Measurements from ENCODE around the gene ZG16. TPM values are rescaled to one million over a fixed set of nuclear protein-coding genes. Genes with fewer than 3 reads are reported as not detected.
A peak's percentile ranks its signal among the peaks of the same experiment; 100 is the strongest.

Gene ZG16
- total RNA-seq, 1 experiment from 2014 or later, result 0.26 TPM

GRCh38 chr16:29815032-29815721 lies 37.1 kb downstream of the ZG16 start:
- peak overlapping the region; percentile 89; the same call in 1 of the 2 replicates for H2AFZ ChIP-seq
- intact Hi-C loops (cut with micrococcal nuclease; ENCODE audit: unreplicated experiment), result loop anchor here (10.0 kb wide), 1 partner anchor 220 kb away; no protein-coding TSS in a partner anchor
- H3K9me3 ChIP-seq (ENCODE audit: insufficient read depth, low read depth), result no peaks in the 10 kb centered on the region
- H3K9me2 ChIP-seq (ENCODE audit: insufficient read depth), result no peaks in the 10 kb centered on the region
- ChIA-PET CTCF (interaction anchor here (0.5 to 1.0 kb wide), 6 partner anchors 10 to 147 kb away, joined by 3 to 6 read pairs (median 3); partner anchors contain the start of genes KIF22, SEZ6L2 and TMEM219), POLR2A (ENCODE audit: unreplicated experiment) (interaction anchor here (0.5 to 1.0 kb wide), 5 partner anchors 9 to 152 kb away, joined by 3 to 15 read pairs (median 4); no protein-coding TSS in a partner anchor)
- no peaks in the 10 kb centered on the region for H4K20me1 ChIP-seq (ENCODE audit: insufficient read depth)
- H3K4me2 ChIP-seq, result peak overlapping the region; percentile 82
- peaks cover 21% of the 10 kb centered on the region for H3K79me2 ChIP-seq (ENCODE audit: low read depth)
- no peaks in the 10 kb centered on the region for H3K27me3 ChIP-seq (ENCODE audit: insufficient read depth, low read depth)
- no peak for DNase-seq
- BruUV-seq (replicated peaks), result TSS peak; percentile 35
- H3K4me3 ChIP-seq, result peak overlapping the region; percentile 83; the same call in 1 of the 2 replicates
- peaks cover 55% of the 10 kb centered on the region for H3F3A ChIP-seq (ENCODE audit: insufficient read depth, low read depth)
- no peaks in the 10 kb centered on the region for H3K36me3 ChIP-seq (ENCODE audit: low read depth)
- H3K4me1 ChIP-seq (replicated peaks; ENCODE audit: insufficient read depth), result peaks cover 50% of the 10 kb centered on the region
- 0 out of 2 replicates have a peak overlapping the region, but pooled peaks have one; percentile 55 for H3K27ac ChIP-seq
- TF ChIP-seq EZH2 (IDR thresholded peaks at IDR 0.05; ENCODE audit: low read depth) (no peak), CTCF (conservative IDR thresholded peaks at IDR 0.05) (no peak)

- ChIA-PET POLR2A (ENCODE audit: unreplicated experiment) (interaction anchor here (0.5 to 1.3 kb wide), 10 partner anchors 8 to 157 kb away, joined by 3 to 15 read pairs (median 4); partner anchors contain the start of gene TAOK2), CTCF (interaction anchor here (0.5 to 1.2 kb wide), 8 partner anchors 9 to 146 kb away, joined by 3 to 6 read pairs (median 4); partner anchors contain the start of genes KIF22, SEZ6L2 and TMEM219)
- no peaks in the 10 kb centered on the region for H4K20me1 ChIP-seq (ENCODE audit: insufficient read depth)
- peak within 1 kb of the TSS; percentile 82 for H3K4me2 ChIP-seq
- peaks cover 44% of the 10 kb centered on the region for H3K4me1 ChIP-seq (replicated peaks; ENCODE audit: insufficient read depth)
- peaks cover 29% of the 10 kb centered on the region for H3K79me2 ChIP-seq (ENCODE audit: low read depth)
- H3F3A ChIP-seq (ENCODE audit: insufficient read depth, low read depth), result peaks cover 54% of the 10 kb centered on the region; the same call in 1 of the 2 replicates
- no peak for TF ChIP-seq EZH2 (IDR thresholded peaks at IDR 0.05; ENCODE audit: low read depth)
- peak; percentile 94 for TF ChIP-seq CTCF (conservative IDR thresholded peaks at IDR 0.05)
- no peaks in the 10 kb centered on the region for H3K9me3 ChIP-seq (ENCODE audit: insufficient read depth, low read depth)
- peak; percentile 98 to 100 for DNase-seq
- H3K9me2 ChIP-seq (ENCODE audit: insufficient read depth), result no peaks in the 10 kb centered on the region
- no peaks in the 10 kb centered on the region for H3K27me3 ChIP-seq (ENCODE audit: insufficient read depth, low read depth)
- peak within 1 kb of the TSS; percentile 83 for H3K4me3 ChIP-seq
- H3K27ac ChIP-seq, result peak within 1 kb of the TSS; percentile 55
- peak within 1 kb of the TSS; percentile 89 for H2AFZ ChIP-seq
- TSS peak; percentile 17 for BruUV-seq (replicated peaks)
- H3K36me3 ChIP-seq (ENCODE audit: low read depth), result no peaks in the 10 kb centered on the region
- intact Hi-C loops (cut with micrococcal nuclease; ENCODE audit: unreplicated experiment), result loop anchor here (10.0 kb wide), 1 partner anchor 221 kb away; no protein-coding TSS in a partner anchor
Observed at GRCh38 chr16:29815793-29816693, 38.0 kb downstream of the ZG16 start, which contains the start of gene PAGR1. Gene PAGR1, plus strand, starts transcription at chr16:29816152. Its CDS starts 374 bp downstream, at chr16:29816526.
